ENCODE results near the gene OR52A1.

Gene OR52A1

GRCh38 chr11:5136261-5136660, 18.3 kb downstream of the OR52A1 start:
- no peak for DNase-seq (ENCODE audit: low read depth, low spot score)

GRCh38 chr11:5131584-5132335, 22.8 kb downstream of the OR52A1 start:
- no peak for DNase-seq (ENCODE audit: low read depth, low spot score)

GRCh38 chr11:5129457-5129877, 25.1 kb downstream of the OR52A1 start:
- no peak for DNase-seq (ENCODE audit: low read depth, low spot score)

- DNase-seq (ENCODE audit: low read depth, low spot score) = no peak
These were observed 29.5 kb downstream of the OR52A1 start for GRCh38 chr11:5124891-5125620.

- peak; percentile 2 for DNase-seq (ENCODE audit: low read depth, low spot score)
These were observed 30.6 kb downstream of the OR52A1 start for GRCh38 chr11:5123802-5124521.

- DNase-seq (ENCODE audit: low read depth, low spot score) = no peak
These were observed 35.7 kb downstream of the OR52A1 start for GRCh38 chr11:5118893-5119292.

- DNase-seq (ENCODE audit: low read depth, low spot score) = no peak
These were observed 37.0 kb downstream of the OR52A1 start for GRCh38 chr11:5117588-5117987.

- no peak for DNase-seq (ENCODE audit: low read depth, low spot score)
These were observed 39.2 kb downstream of the OR52A1 start for GRCh38 chr11:5115339-5115738.

GRCh38 chr11:5107285-5107684, 47.3 kb downstream of the OR52A1 start:
- no peak for DNase-seq (ENCODE audit: low read depth, low spot score)

GRCh38 chr11:5103066-5103465, 51.5 kb downstream of the OR52A1 start:
- no peak for DNase-seq (ENCODE audit: low read depth, low spot score)

GRCh38 chr11:5102246-5102645, 52.3 kb downstream of the OR52A1 start:
- no peak for DNase-seq (ENCODE audit: low read depth, low spot score)

GRCh38 chr11:5096011-5096410, 58.5 kb downstream of the OR52A1 start:
- no peak for DNase-seq (ENCODE audit: low read depth, low spot score)

Data from activated CD4-positive, CD25-positive, alpha-beta regulatory T cell treated with anti-CD3 and anti-CD28 coated beads, Interleukin-2, amount 50 U/mL, for 16 hours (primary cell).